DOHH2 (cell line): ENCODE data around the gene VPS37B.

Experiments used
- CTCF ChIP-seq: fragments of 200-600 bp; sonication (generic); IDR thresholded peaks from one replicate; pipeline ENCODE4 v1.5.1; 2014; ENCODE audit warnings: antibody characterized with exemption, mild to moderate bottlenecking, low read depth, low read length; ENCODE audit not compliant: poor library complexity, severe bottlenecking
- EZH2phosphoT487 ChIP-seq: fragments of 200-600 bp; sonication (generic); IDR thresholded peaks from 2 replicates; pipeline ENCODE4 v1.6.1; 2017; ENCODE audit warnings: borderline replicate concordance, mild to moderate bottlenecking, antibody characterized with exemption, low read length, moderate library complexity, mixed read lengths

- TF ChIP-seq CTCF (no peak), EZH2phosphoT487 (no peak)
These were observed 65.3 kb downstream of the VPS37B start for GRCh38 chr12:122830517-122831214.
